ENCODE measurements around the gene KRTAP29-1. TPM values are rescaled to one million over a fixed set of nuclear protein-coding genes. Genes with fewer than 3 reads are reported as not detected.

The KRTAP29-1 gene
- total and polyA plus RNA-seq, 9 donors, result not detected

DNA sequence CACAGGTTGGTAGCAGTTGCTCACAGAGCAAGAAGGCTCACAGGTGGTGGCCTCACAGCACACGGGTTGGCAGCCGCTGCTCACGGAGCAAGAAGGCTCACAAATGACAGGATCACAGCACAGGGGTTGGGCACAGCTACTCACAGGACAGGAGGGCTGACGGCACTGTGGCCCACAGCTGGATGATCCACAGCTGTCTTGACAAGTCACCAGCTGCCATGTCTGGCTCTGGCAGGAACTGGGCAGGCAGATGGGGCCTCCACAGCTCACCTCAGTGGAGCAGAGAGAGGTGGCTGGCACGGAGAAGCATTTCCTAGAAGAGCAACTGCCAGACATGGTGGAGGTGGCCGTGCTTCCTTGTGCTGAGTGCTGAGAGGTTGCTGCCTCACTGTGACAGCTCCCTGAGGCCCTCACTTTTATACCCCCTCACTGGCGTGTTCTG lies 6.3 kb upstream of the KRTAP29-1 start, which contains the start of gene KRTAP16-1:
TSS of gene KRTAP16-1 (minus strand) at position 392 of the 442 bp plus-strand sequence. CDS start at position 336, 56 bp downstream.
- Histone ChIP-seq H3K27ac (no peak within 1 kb of the TSS), H3K4me3 (no peak within 1 kb of the TSS), H3K9me3 (no peaks in the 10 kb centered on the region), H3K4me1 (ENCODE audit: insufficient read depth) (no peaks in the 10 kb centered on the region), H3K27me3 (no peaks in the 10 kb centered on the region), H3K36me3 (no peaks in the 10 kb centered on the region)
- no peak for DNase-seq
- intact Hi-C loops (cut with DNase I), result no loop called here
- 82 to 88% (median 83%) methylated on average over 7 of the region's 7 CpGs for WGBS, 3 donors
- TF ChIP-seq EP300 (IDR thresholded peaks at IDR 0.05) (no peak), POLR2A (IDR thresholded peaks at IDR 0.05) (no peak)
- TF ChIP-seq, protein P1, sequence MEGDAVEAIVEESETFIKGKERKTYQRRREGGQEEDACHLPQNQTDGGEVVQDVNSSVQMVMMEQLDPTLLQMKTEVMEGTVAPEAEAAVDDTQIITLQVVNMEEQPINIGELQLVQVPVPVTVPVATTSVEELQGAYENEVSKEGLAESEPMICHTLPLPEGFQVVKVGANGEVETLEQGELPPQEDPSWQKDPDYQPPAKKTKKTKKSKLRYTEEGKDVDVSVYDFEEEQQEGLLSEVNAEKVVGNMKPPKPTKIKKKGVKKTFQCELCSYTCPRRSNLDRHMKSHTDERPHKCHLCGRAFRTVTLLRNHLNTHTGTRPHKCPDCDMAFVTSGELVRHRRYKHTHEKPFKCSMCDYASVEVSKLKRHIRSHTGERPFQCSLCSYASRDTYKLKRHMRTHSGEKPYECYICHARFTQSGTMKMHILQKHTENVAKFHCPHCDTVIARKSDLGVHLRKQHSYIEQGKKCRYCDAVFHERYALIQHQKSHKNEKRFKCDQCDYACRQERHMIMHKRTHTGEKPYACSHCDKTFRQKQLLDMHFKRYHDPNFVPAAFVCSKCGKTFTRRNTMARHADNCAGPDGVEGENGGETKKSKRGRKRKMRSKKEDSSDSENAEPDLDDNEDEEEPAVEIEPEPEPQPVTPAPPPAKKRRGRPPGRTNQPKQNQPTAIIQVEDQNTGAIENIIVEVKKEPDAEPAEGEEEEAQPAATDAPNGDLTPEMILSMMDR (IDR thresholded peaks at IDR 0.05), result no peak

DNA sequence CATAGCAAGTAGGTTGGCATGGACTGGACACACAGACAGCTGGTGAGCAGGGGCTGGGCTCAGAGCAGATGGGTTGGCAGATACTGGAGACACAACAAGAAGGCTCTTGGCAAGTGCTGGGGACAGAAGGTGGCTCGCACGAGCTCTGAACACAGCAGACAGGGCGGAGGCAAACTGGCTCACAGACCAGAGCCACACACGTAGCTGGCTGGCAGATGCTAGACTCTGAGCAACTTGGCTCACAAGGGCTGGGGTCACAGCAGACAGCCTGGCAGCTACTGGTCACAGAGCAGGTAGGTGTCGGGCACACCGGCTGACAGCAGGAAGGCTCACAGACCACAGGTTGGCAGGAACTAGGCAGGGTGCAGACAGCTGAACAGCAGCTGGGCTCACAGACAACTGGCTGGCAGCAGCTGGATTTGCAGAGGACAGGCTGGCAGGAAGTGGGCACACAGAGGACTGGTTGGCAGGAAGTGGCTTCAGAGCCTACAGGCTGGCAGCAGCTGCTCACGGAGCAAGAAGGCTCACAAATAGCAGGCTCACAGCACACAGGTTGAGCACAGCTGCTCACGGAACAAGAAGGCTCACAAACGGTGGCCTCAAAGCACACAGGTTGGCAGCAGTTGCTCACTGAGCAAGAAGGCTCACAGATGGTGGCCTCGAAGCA lies 5.7 kb upstream of the KRTAP29-1 start:
- no peak overlapping the region for H3K4me3 ChIP-seq
- intact Hi-C loops (cut with DNase I), result no loop called here
- TF ChIP-seq POLR2A (IDR thresholded peaks at IDR 0.05), result no peak
- TF ChIP-seq EP300 (IDR thresholded peaks at IDR 0.05), result no peak
- TF ChIP-seq, protein P1 (IDR thresholded peaks at IDR 0.05), result no peak
- no peaks in the 10 kb centered on the region for H3K27me3 ChIP-seq
- no peaks in the 10 kb centered on the region for H3K4me1 ChIP-seq (ENCODE audit: insufficient read depth)
- no peak for DNase-seq
- 70 to 79% (median 74%) methylated on average over 10 of the region's 10 CpGs for WGBS, 3 donors
- no peaks in the 10 kb centered on the region for H3K36me3 ChIP-seq
- no peaks in the 10 kb centered on the region for H3K9me3 ChIP-seq
- no peak overlapping the region for H3K27ac ChIP-seq

DNA sequence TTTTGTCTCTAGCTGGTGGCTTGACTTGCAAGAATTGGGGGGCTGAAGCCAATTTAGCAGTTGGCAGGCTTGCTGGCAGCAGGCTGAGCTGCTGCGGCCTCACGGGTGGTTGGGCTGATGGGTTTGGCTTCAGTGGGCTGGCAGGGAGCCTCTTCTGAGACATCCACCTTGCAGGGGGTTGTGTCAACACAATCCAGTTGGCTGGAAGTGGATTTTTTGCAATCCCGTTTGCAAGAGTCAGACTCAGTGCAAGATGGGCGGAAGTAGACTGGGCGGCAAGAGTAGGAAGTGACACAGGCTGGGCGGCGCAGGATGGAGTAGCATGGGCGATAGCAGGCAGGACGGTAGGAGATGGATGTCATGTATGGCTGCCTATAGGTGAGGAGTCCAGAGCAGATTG lies 5.0 kb upstream of the KRTAP29-1 start:
- 81 to 90% (median 84%) methylated on average over 9 of the region's 9 CpGs for WGBS, 3 donors
- DNase-seq, result no peak
- Histone ChIP-seq H3K27me3 (no peaks in the 10 kb centered on the region), H3K4me1 (ENCODE audit: insufficient read depth) (no peaks in the 10 kb centered on the region), H3K9me3 (no peaks in the 10 kb centered on the region), H3K4me3 (no peak overlapping the region), H3K36me3 (no peaks in the 10 kb centered on the region), H3K27ac (no peak overlapping the region)
- no peak for TF ChIP-seq EP300 (IDR thresholded peaks at IDR 0.05)
- TF ChIP-seq POLR2A (IDR thresholded peaks at IDR 0.05), result no peak
- TF ChIP-seq, protein P1 (IDR thresholded peaks at IDR 0.05), result no peak
- intact Hi-C loops (cut with DNase I), result no loop called here

DNA sequence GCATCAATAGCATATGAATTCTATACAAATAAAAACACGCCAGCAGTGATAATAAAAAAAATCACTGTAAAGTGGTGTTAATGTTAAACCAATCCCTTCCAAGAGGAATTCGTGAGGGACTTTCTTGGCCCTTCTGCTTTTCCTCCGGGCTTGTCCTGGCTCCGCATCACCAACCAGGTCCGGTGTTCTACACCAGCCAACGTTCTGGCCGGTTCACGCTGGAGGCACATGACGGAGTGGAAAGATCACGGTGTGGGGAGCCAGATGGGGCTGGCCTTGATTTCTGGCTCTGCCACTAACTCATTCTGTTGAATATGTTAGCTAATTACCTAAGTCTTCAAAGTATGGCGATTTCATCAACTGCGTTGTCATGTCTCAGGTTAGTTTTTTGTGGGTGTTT lies 1.4 kb upstream of the KRTAP29-1 start:
- H3K36me3 ChIP-seq, result no peaks in the 10 kb centered on the region
- WGBS, 3 donors, result 86 to 89% (median 87%) methylated on average over 12 of the region's 12 CpGs
- no peak for DNase-seq
- no peak overlapping the region for H3K27ac ChIP-seq
- TF ChIP-seq, protein P1 (IDR thresholded peaks at IDR 0.05), result no peak
- TF ChIP-seq EP300 (IDR thresholded peaks at IDR 0.05) (no peak), POLR2A (IDR thresholded peaks at IDR 0.05) (no peak)
- no peak overlapping the region for H3K4me3 ChIP-seq
- H3K9me3 ChIP-seq, result no peaks in the 10 kb centered on the region
- no peaks in the 10 kb centered on the region for H3K4me1 ChIP-seq (ENCODE audit: insufficient read depth)
- intact Hi-C loops (cut with DNase I), result no loop called here
- H3K27me3 ChIP-seq, result no peaks in the 10 kb centered on the region

Data from ovary (tissue), 9 donors.